OCI-LY7 (cell line): Measurements from ENCODE around the gene ACADM. TPM values are rescaled to one million over a fixed set of nuclear protein-coding genes. Genes with fewer than 3 reads are reported as not detected.

Experiments
- BruUV-seq: library from RNA; stranded (reverse); fragments of 400-500 nt; replicated peaks from 2 replicates; lab custom pipeline; 2021; lab: Mats Ljungman, UMichigan
- CTCF ChIA-PET: fragments of 300-600 bp; sonication (Branson Sonifier 250); formaldehyde crosslinking; loops from one replicate; lab custom pipeline; 2022; ENCODE audit warnings: antibody characterized with exemption; ENCODE audit not compliant: unreplicated experiment; lab: Charles Lee
- POLR2A ChIA-PET: fragments of 300-600 bp; sonication (Branson Sonifier 250); formaldehyde crosslinking; loops from one replicate; lab custom pipeline; 2022; ENCODE audit warnings: antibody characterized with exemption; lab: Charles Lee
- DNase-seq: peaks from one replicate; pipeline ENCODE4 v3.0.0-alpha.2; 2015; ENCODE audit warnings: low spot score
- H2AFZ ChIP-seq: fragments of 200-600 bp; sonication (generic), shearing (Covaris generic); 2 replicates; pipeline ENCODE4 v1.6.1; 2014; ENCODE audit warnings: mild to moderate bottlenecking, antibody characterized with exemption, low read length, moderate library complexity
- H3K27ac ChIP-seq: fragments of 200-600 bp; sonication (generic); 2 replicates; pipeline ENCODE4 v1.5.1; 2014; ENCODE audit warnings: mixed run types, low read depth, mild to moderate bottlenecking, moderate library complexity, low read length, inconsistent platforms; ENCODE audit not compliant: poor library complexity, severe bottlenecking
- H3K36me3 ChIP-seq: fragments of 200-600 bp; sonication (generic); 2 replicates; pipeline ENCODE4 v1.6.1; 2014; ENCODE audit warnings: mild to moderate bottlenecking, antibody characterized with exemption, low read length, moderate library complexity, mixed read lengths; ENCODE audit not compliant: insufficient read depth
- H3K4me1 ChIP-seq: fragments of 200-600 bp; sonication (generic); 2 replicates; pipeline ENCODE4 v1.5.1; 2014; ENCODE audit warnings: mild to moderate bottlenecking, low read length; ENCODE audit not compliant: insufficient read depth, poor library complexity, severe bottlenecking
- H3K4me2 ChIP-seq: fragments of 200-600 bp; sonication (generic); 2 replicates; pipeline ENCODE4 v1.6.1; 2014; ENCODE audit warnings: mild to moderate bottlenecking, low read length
- H3K4me3 ChIP-seq: fragments of 200-600 bp; sonication (generic); 2 replicates; pipeline ENCODE4 v1.5.1; 2014; ENCODE audit warnings: mild to moderate bottlenecking, low read depth, low read length; ENCODE audit not compliant: poor library complexity, severe bottlenecking
- H3K79me2 ChIP-seq: fragments of 200-600 bp; sonication (generic); 2 replicates; pipeline ENCODE4 v1.6.1; 2016; ENCODE audit warnings: low read depth, mild to moderate bottlenecking, low read length, moderate library complexity, mixed read lengths; ENCODE audit not compliant: insufficient read depth
- H3K9me2 ChIP-seq: fragments of 200-600 bp; sonication (generic); 2 replicates; pipeline ENCODE4 v1.6.1; 2016; ENCODE audit warnings: mild to moderate bottlenecking, low read length, mixed read lengths; ENCODE audit not compliant: insufficient read depth
- H3K9me3 ChIP-seq: fragments of 200-600 bp; sonication (generic); 2 replicates; pipeline ENCODE4 v1.6.1; 2014; ENCODE audit warnings: mild to moderate bottlenecking, mixed run types, low read length, mixed read lengths
- H4K20me1 ChIP-seq: fragments of 200-600 bp; sonication (generic); 2 replicates; pipeline ENCODE4 v1.6.1; 2014; ENCODE audit warnings: mild to moderate bottlenecking, antibody characterized with exemption, low read length, moderate library complexity, mixed read lengths; ENCODE audit not compliant: insufficient read depth
- CTCF ChIP-seq: fragments of 200-600 bp; sonication (generic); conservative IDR thresholded peaks from 2 replicates; pipeline ENCODE4 v1.5.1; 2014; ENCODE audit warnings: mild to moderate bottlenecking, antibody characterized with exemption, low read length, moderate library complexity, mixed read lengths
- EZH2phosphoT487 ChIP-seq: fragments of 200-600 bp; sonication (generic); IDR thresholded peaks from 2 replicates; pipeline ENCODE4 v1.6.1; 2018; ENCODE audit warnings: low read depth, borderline replicate concordance, mild to moderate bottlenecking, mixed run types, antibody characterized with exemption, low read length, moderate library complexity, mixed read lengths
- intact Hi-C: fragments of 100-400 bp; cut with micrococcal nuclease; formaldehyde crosslinking; loops from one replicate; pipeline ENCODE4 v1.10.0; 2022; ENCODE audit not compliant: unreplicated experiment
- total RNA-seq, 2 experiments: library from RNA; depleted of rRNA in 1 of 2; stranded (reverse); fragments of >200 nt in 1 of 2; shearing (Covaris generic) in 1 of 2; gene quantifications; 2 replicates each; pipeline ENCODE4 v1.2.3, GENCODE V29; 2014 to 2022

Gene ACADM
- total RNA-seq, 2 experiments from 2014 or later: 137 to 248 TPM

GRCh38 chr1:75795703-75796193 lies 71.2 kb downstream of the ACADM start:
- Histone ChIP-seq H3K4me2 (no peak overlapping the region), H3K36me3 (peaks cover 80% of the 10 kb centered on the region), H2AFZ (no peak overlapping the region), H3K9me2 (no peaks in the 10 kb centered on the region), H3K27ac (no peak overlapping the region), H3K4me1 (peaks cover 19% of the 10 kb centered on the region), H3K4me3 (no peak overlapping the region), H4K20me1 (peaks cover 24% of the 10 kb centered on the region), H3K9me3 (no peaks in the 10 kb centered on the region), H3K79me2 (peaks cover 23% of the 10 kb centered on the region)
- no peak for DNase-seq
- intact Hi-C loops: no loop called here
- ChIA-PET CTCF (no interaction called here), POLR2A (interaction anchor here (1.0 to 1.8 kb wide), 3 partner anchors 10 to 57 kb away, joined by 3 to 11 read pairs (median 3); no protein-coding TSS in a partner anchor)
- BruUV-seq: no TSS peak
- TF ChIP-seq CTCF (no peak), EZH2phosphoT487 (no peak)

- intact Hi-C loops: no loop called here
- Histone ChIP-seq H3K9me2 (no peaks in the 10 kb centered on the region), H3K27ac (no peak within 1 kb of the TSS), H3K4me3 (no peak within 1 kb of the TSS), H3K36me3 (peaks cover 71% of the 10 kb centered on the region), H4K20me1 (peaks cover 15% of the 10 kb centered on the region), H2AFZ (no peak within 1 kb of the TSS), H3K4me1 (peaks cover 11% of the 10 kb centered on the region), H3K9me3 (no peaks in the 10 kb centered on the region), H3K4me2 (no peak within 1 kb of the TSS), H3K79me2 (peaks cover 14% of the 10 kb centered on the region)
- no peak for DNase-seq
- TF ChIP-seq EZH2phosphoT487: no peak
- no peak for TF ChIP-seq CTCF
- CTCF ChIA-PET: no interaction called here
- POLR2A ChIA-PET: interaction anchor here (0.6 to 1.0 kb wide), 2 partner anchors 11 to 181 kb away, joined by 3 to 4 read pairs; no protein-coding TSS in a partner anchor
- BruUV-seq: no TSS peak
These were observed 72.1 kb downstream of the ACADM start, which contains the start of gene MSH4 for GRCh38 chr1:75796376-75797272. TSS of gene MSH4 (plus strand) at chr1:75796882. CDS start at chr1:75796986, 104 bp downstream.
